Measurements from ENCODE around the gene WDR88. TPM values are rescaled to one million over a fixed set of nuclear protein-coding genes. Genes with fewer than 3 reads are reported as not detected.

The WDR88 gene
- total and polyA plus RNA-seq, 2 of the 4 experiments (the other 2 are of a cell fraction): not detected

- WGBS, 2 experiments (ENCODE audit: extremely low coverage in 2 of 2, insufficient read length in 1 of 2): 61% methylated on average over 2 of the region's 6 CpGs; no CpG with 5 or more reads in 1 of the 2 experiments
- TF ChIP-seq FOS (IDR thresholded peaks at IDR 0.05; ENCODE audit: low read depth, low read length) (no peak), MAZ (IDR thresholded peaks at IDR 0.05; ENCODE audit: borderline replicate concordance, low read depth, low read length) (no peak)
These were observed 59.6 kb downstream of the WDR88 start for GRCh38 chr19:33191501-33191900.

More at GRCh38 chr19:33191501-33191900, 59.6 kb downstream of the WDR88 start:
- Histone ChIP-seq H4K20me1 (ENCODE audit: insufficient read depth, low read length) (peaks cover 8% of the 10 kb centered on the region; the same call in 1 of the 2 replicates), H4K5ac (ENCODE audit: low read depth, low read length) (no peak overlapping the region), H3K14ac (replicated peaks; ENCODE audit: low read depth, low read length) (no peak overlapping the region), H2BK5ac (ENCODE audit: low read depth, low read length, poor library complexity, severe bottlenecking) (no peak overlapping the region), H3K4me1 (ENCODE audit: control insufficient read depth, insufficient read depth, low read length) (peaks cover 3% of the 10 kb centered on the region; the same call in 1 of the 2 replicates), H3K4me2 (ENCODE audit: low read depth, low read length) (no peak overlapping the region), H2BK15ac (ENCODE audit: low read depth, low read length) (no peak overlapping the region), H3K27me3 (ENCODE audit: control insufficient read depth, insufficient read depth, low read length) (peaks cover 10% of the 10 kb centered on the region; the same call in 1 of the 2 replicates), H3K79me1 (ENCODE audit: low read depth in 1 of 2, low read length in 2 of 2) (peaks cover 0 to 10% of the 10 kb centered on the region in 2 experiments; a peak in 1 of 4 replicates), H2BK20ac (ENCODE audit: low read depth, low read length) (no peak overlapping the region), H2AFZ (replicated peaks; ENCODE audit: low read length, poor library complexity) (no peak overlapping the region), H2AK9ac (replicated peaks; ENCODE audit: low read depth, low read length, poor library complexity) (no peak overlapping the region), H2AK5ac (ENCODE audit: low read depth, low read length) (no peak overlapping the region), H2BK120ac (ENCODE audit: low read depth, low read length) (no peak overlapping the region), H4K91ac (ENCODE audit: insufficient read depth, low read depth, low read length) (no peak overlapping the region), H3K4me3 (ENCODE audit: insufficient read depth, low read depth, low read length) (no peak overlapping the region), H3K56ac (ENCODE audit: extremely low read depth, insufficient read depth, low read length) (no peak overlapping the region), H3K36me3 (ENCODE audit: control insufficient read depth, insufficient read depth, low read length) (no peaks in the 10 kb centered on the region), H3K27ac (ENCODE audit: insufficient read depth, low read length) (no peak overlapping the region), H3K9me1 (ENCODE audit: insufficient read depth, low read length) (no peaks in the 10 kb centered on the region), H3K23ac (ENCODE audit: low read depth, low read length) (no peak overlapping the region), H3K4ac (ENCODE audit: low read depth, low read length) (no peak overlapping the region), H3K18ac (ENCODE audit: low read depth, low read length) (no peak overlapping the region), H3K9ac (ENCODE audit: low read depth, low read length) (no peak overlapping the region), H4K8ac (ENCODE audit: low read depth in 2 of 2, low read length in 2 of 2) (no peak overlapping the region), H3K9me3 (ENCODE audit: control insufficient read depth, insufficient read depth, low read length) (no peaks in the 10 kb centered on the region)
- in situ Hi-C loops (cut with MboI; ENCODE audit: low sequenced_read_pairs) (no loop called here), intact Hi-C loops (cut with micrococcal nuclease) (no loop called here), dilution Hi-C loops (cut with HindIII; ENCODE audit: low sequenced_read_pairs, unreplicated experiment) (no loop called here)
- DNase-seq (no peak), ATAC-seq (ENCODE audit: low read depth) (no peak)
- ChIA-PET CTCF (interaction anchor here (0.7 to 0.8 kb wide), 2 partner anchors 8 to 47 kb away, joined by 3 to 6 read pairs; no protein-coding TSS in a partner anchor), POLR2A (ENCODE audit: unreplicated experiment) (no interaction called here)
- BruUV-seq (replicated peaks): no TSS peak

All from IMR-90 (cell line).